Astrocyte (in vitro differentiated cells and primary cell): ENCODE results near the gene MBP. TPM values are rescaled to one million over a fixed set of nuclear protein-coding genes. Genes with fewer than 3 reads are reported as not detected.
A peak's percentile ranks its signal among the peaks of the same experiment; 100 is the strongest.

ENCODE experiments used
- DNase-seq: peaks from one replicate; pipeline ENCODE4 v3.0.0-alpha.2; 2010; ENCODE audit warnings: low read depth
- FAIRE-seq: peaks from 2 replicates; lab custom pipeline; 2011; peaks lifted over from hg19 to GRCh38; lab: Jason Lieb, UNC
- H2AFZ ChIP-seq: 2 replicates; pipeline ENCODE4 v1.6.0; 2012; ENCODE audit warnings: low read depth, low read length, inconsistent platforms
- H3K27ac ChIP-seq: 2 replicates; pipeline ENCODE4 v1.5.1; 2011; ENCODE audit warnings: low read depth, low read length, inconsistent platforms
- H3K27me3 ChIP-seq: 2 replicates; pipeline ENCODE4 v1.6.0; 2011; ENCODE audit warnings: low read length, inconsistent platforms; ENCODE audit not compliant: insufficient read depth
- H3K36me3 ChIP-seq: 2 replicates; pipeline ENCODE4 v1.5.1; 2011; ENCODE audit warnings: low read length, inconsistent platforms; ENCODE audit not compliant: insufficient read depth
- H3K4me1 ChIP-seq: 2 replicates; pipeline ENCODE4 v1.5.1; 2011; ENCODE audit warnings: low read length, inconsistent platforms; ENCODE audit not compliant: insufficient read depth
- H3K4me2 ChIP-seq: 2 replicates; pipeline ENCODE4 v1.6.0; 2012; ENCODE audit warnings: low read length, inconsistent platforms
- H3K4me3 ChIP-seq: 2 replicates; pipeline ENCODE4 v1.5.1; 2011; ENCODE audit warnings: low read depth, mild to moderate bottlenecking, low read length, inconsistent platforms; ENCODE audit not compliant: insufficient read depth
- H3K79me2 ChIP-seq: 2 replicates; pipeline ENCODE4 v1.6.0; 2012; ENCODE audit warnings: mild to moderate bottlenecking, low read length, inconsistent platforms; ENCODE audit not compliant: insufficient read depth
- H3K9ac ChIP-seq: 2 replicates; pipeline ENCODE4 v1.6.0; 2012; ENCODE audit warnings: mild to moderate bottlenecking, low read length, inconsistent platforms
- H3K9me3 ChIP-seq: 2 replicates; pipeline ENCODE4 v1.5.1; 2012; ENCODE audit warnings: low read depth, mild to moderate bottlenecking, low read length, inconsistent platforms; ENCODE audit not compliant: insufficient read depth
- H4K20me1 ChIP-seq: 2 replicates; pipeline ENCODE4 v1.6.0; 2012; ENCODE audit warnings: low read length, inconsistent platforms; ENCODE audit not compliant: insufficient read depth
- H3K27ac Mint-ChIP-seq: one replicate; pipeline ENCODE4 v1.8.0; 2021; ENCODE audit warnings: mild to moderate bottlenecking, mixed read lengths; ENCODE audit not compliant: unreplicated experiment
- H3K27me3 Mint-ChIP-seq: one replicate; pipeline ENCODE4 v1.8.0; 2021; ENCODE audit warnings: low read depth, mixed read lengths; ENCODE audit not compliant: unreplicated experiment
- H3K36me3 Mint-ChIP-seq: one replicate; pipeline ENCODE4 v1.8.0; 2021; ENCODE audit warnings: low read depth, mixed read lengths; ENCODE audit not compliant: unreplicated experiment
- H3K4me1 Mint-ChIP-seq: one replicate; pipeline ENCODE4 v1.8.0; 2021; ENCODE audit warnings: low read depth, mixed read lengths; ENCODE audit not compliant: unreplicated experiment
- H3K4me3 Mint-ChIP-seq: one replicate; pipeline ENCODE4 v1.8.0; 2021; ENCODE audit warnings: mild to moderate bottlenecking, moderate library complexity, mixed read lengths; ENCODE audit not compliant: unreplicated experiment
- H3K9me3 Mint-ChIP-seq: one replicate; pipeline ENCODE4 v1.8.0; 2021; ENCODE audit warnings: mild to moderate bottlenecking, mixed read lengths; ENCODE audit not compliant: unreplicated experiment
- EZH2 ChIP-seq: IDR thresholded peaks from 2 replicates; pipeline ENCODE4 v1.6.1; 2012; ENCODE audit warnings: mild to moderate bottlenecking, low read length, inconsistent platforms; ENCODE audit not compliant: insufficient read depth
- total RNA-seq: library from RNA; stranded (reverse); gene quantifications from 2 replicates; pipeline ENCODE4 v1.2.1, GENCODE V29; 2021
- TF ChIP-seq, protein P1 (sequence below): IDR thresholded peaks from 2 replicates; pipeline ENCODE4 v1.5.1; 2011; ENCODE audit warnings: low read depth, mild to moderate bottlenecking, inconsistent platforms, low read length, moderate library complexity; ENCODE audit not compliant: insufficient read depth

MBP gene
- total RNA-seq, 1 donor from 2014 or later, result 11.4 TPM

DNA sequence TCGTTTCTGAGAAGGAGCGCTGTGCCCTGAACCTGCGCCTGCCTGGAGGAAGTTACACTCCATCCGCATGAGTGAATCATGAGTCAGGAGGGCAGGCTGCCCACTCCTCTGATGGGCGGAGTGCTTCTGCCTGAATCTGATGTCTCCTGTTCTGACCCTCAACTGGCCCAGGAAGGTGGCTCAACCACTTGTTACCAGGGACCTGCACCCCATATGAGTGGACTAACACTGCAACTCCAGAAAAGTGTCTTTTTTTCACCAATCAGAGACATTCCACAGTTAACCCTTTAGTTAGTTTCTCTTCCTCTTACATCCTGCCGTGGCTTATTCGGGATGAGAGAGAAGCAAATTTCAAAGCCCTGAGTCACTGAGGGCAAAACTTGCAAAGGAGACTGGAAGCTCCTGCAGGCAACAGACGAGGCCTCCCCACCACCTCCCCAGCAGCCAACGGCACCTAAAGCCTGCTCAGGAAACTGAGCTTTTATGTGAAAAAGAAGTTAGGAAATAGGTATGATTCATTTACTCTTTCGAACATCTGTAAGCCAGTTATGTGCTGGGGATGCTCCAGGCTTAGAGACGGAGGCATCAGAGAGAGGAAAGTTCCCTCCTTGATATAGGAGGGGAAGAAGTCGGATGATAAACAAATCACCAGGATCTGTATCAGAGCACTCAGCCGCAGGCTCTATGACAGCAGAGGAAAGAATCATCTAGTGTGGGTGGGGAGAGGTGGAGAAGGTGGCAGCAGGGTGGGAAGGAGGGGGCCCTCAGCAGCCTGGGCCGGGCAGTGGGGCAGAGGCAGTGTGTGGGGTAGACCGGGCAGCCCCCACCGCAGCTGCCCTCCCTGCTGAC lies 30.9 kb downstream of the MBP start:
- H3K4me3 Mint-ChIP-seq, result peak overlapping the region; percentile 52
- Histone ChIP-seq H3K4me1 (peaks cover 51% of the 10 kb centered on the region), H3K79me2 (no peaks in the 10 kb centered on the region), H3K27ac (peak overlapping the region; percentile 95), H3K9me3 (no peaks in the 10 kb centered on the region), H3K4me3 (peak overlapping the region; percentile 27), H3K27me3 (no peaks in the 10 kb centered on the region), H3K4me2 (peak overlapping the region; percentile 81), H3K36me3 (no peaks in the 10 kb centered on the region), H2AFZ (peak overlapping the region; percentile 35), H4K20me1 (no peaks in the 10 kb centered on the region), H3K9ac (peak overlapping the region; percentile 82)
- H3K4me1 Mint-ChIP-seq, result peaks cover 44% of the 10 kb centered on the region
- H3K27ac Mint-ChIP-seq, result peak overlapping the region; percentile 94
- H3K36me3 Mint-ChIP-seq, result peaks cover 2% of the 10 kb centered on the region
- H3K9me3 Mint-ChIP-seq, result no peaks in the 10 kb centered on the region
- FAIRE-seq (peak; percentile 99), DNase-seq (peak; percentile 97)
- TF ChIP-seq EZH2, result no peak
- TF ChIP-seq, protein P1, sequence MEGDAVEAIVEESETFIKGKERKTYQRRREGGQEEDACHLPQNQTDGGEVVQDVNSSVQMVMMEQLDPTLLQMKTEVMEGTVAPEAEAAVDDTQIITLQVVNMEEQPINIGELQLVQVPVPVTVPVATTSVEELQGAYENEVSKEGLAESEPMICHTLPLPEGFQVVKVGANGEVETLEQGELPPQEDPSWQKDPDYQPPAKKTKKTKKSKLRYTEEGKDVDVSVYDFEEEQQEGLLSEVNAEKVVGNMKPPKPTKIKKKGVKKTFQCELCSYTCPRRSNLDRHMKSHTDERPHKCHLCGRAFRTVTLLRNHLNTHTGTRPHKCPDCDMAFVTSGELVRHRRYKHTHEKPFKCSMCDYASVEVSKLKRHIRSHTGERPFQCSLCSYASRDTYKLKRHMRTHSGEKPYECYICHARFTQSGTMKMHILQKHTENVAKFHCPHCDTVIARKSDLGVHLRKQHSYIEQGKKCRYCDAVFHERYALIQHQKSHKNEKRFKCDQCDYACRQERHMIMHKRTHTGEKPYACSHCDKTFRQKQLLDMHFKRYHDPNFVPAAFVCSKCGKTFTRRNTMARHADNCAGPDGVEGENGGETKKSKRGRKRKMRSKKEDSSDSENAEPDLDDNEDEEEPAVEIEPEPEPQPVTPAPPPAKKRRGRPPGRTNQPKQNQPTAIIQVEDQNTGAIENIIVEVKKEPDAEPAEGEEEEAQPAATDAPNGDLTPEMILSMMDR, result no peak
- no peaks in the 10 kb centered on the region for H3K27me3 Mint-ChIP-seq

- Mint-ChIP-seq H3K27me3 (no peaks in the 10 kb centered on the region), H3K9me3 (no peaks in the 10 kb centered on the region), H3K4me3 (peak overlapping the region; percentile 22), H3K36me3 (peaks cover 2% of the 10 kb centered on the region), H3K27ac (peak overlapping the region; percentile 94), H3K4me1 (peaks cover 47% of the 10 kb centered on the region)
- H3K27me3 ChIP-seq, result no peaks in the 10 kb centered on the region
- H3K9me3 ChIP-seq, result no peaks in the 10 kb centered on the region
- peak overlapping the region; percentile 33 for H2AFZ ChIP-seq
- no peaks in the 10 kb centered on the region for H3K79me2 ChIP-seq
- H3K36me3 ChIP-seq, result no peaks in the 10 kb centered on the region
- H3K4me1 ChIP-seq, result peaks cover 51% of the 10 kb centered on the region
- FAIRE-seq (no peak), DNase-seq (no peak)
- H3K9ac ChIP-seq, result peak overlapping the region; percentile 82
- H3K4me3 ChIP-seq, result no peak overlapping the region
- H4K20me1 ChIP-seq, result no peaks in the 10 kb centered on the region
- TF ChIP-seq, protein P1, result no peak
- no peak for TF ChIP-seq EZH2
- peak overlapping the region; percentile 81 for H3K4me2 ChIP-seq
- H3K27ac ChIP-seq, result peak overlapping the region; percentile 95
These were observed 31.7 kb downstream of the MBP start for GRCh38 chr18:77100751-77101355.
